Left lobe of liver (tissue), 2 donors: ENCODE results near the gene LIG4. TPM values are rescaled to one million over a fixed set of nuclear protein-coding genes. Genes with fewer than 3 reads are reported as not detected.

ENCODE experiments used
- ATAC-seq: fragments of 200-7000 bp; cut with Tn5 transposase; one replicate; pipeline ENCODE4 v1.9.1; 2020; ENCODE audit warnings: mild to moderate bottlenecking, moderate library complexity
- DNase-seq: peaks from one replicate; pipeline ENCODE4 v3.0.0-alpha.2; 2020; ENCODE audit warnings: low spot score
- total RNA-seq: library from RNA; stranded (reverse); gene quantifications from one replicate; pipeline ENCODE4 v1.2.1, GENCODE V29; 2021
- donor health status: DM: no; HTN: no; CAD: no; lungs with moderate emphysema.
- donor health status: DM: no; HTN: yes; CAD: no.

Gene LIG4
- total RNA-seq: 7.1 TPM

DNA sequence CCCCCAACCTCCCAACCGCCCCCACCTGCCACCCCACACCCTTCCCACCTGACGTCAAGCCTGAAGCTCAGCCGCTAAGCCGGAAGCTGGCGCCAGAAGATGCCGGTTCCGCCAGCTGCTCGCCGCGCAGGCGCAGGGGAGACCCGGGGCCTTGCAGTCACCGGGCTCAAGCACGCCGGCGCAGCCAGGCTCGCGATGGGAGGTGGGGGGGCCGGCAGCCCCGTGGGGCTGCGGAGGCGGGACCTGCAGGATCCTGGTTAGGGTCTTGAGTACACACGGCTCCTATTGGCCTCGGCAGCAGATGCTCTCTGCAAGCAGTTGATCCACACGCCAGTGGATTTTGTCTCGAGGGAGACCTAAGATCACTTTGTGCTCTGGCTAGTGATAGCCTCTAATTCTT lies at the start of gene LIG4:
LIG4 (minus strand) TSS at position 101 of the 400 bp plus-strand sequence. CDS start 4,268 bp downstream, outside the sequence.
- DNase-seq (peak; percentile 87), ATAC-seq (peak; percentile 64)

DNA sequence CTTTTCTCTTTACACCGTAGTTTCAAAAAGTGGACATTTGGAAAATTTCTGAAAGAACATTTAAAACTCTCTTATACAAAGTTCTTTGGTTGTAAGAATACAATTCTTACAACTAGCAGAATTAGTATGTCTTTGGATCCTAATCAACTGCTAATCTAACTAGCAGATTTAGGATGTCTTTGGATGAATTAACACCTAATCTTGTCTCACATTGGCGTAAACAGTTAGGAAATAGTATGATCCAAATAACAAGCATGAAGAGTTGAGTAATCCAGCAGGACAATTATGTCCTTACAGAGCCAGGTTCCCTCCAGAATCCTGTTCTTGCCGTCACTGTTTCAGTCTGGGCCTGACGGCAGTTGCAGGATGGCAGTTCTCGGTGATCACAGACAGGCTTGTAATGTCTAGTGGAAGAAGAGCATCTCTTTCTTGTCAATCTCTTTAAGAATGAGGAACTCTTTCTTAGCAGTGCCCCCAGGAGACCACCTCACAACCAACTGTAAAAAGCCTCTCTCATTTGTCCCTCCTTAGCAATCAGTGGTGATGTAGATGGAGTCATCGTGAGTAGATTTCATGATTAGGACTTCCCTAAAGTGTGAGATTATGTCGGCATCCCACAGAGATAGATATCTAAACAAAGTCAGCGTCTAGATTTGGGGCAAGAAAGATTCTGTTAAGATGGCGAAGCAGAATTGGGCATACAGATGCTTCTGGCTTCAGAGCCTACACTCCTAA lies 48.5 kb upstream of the LIG4 start:
- ATAC-seq: no peak
- no peak for DNase-seq

DNA sequence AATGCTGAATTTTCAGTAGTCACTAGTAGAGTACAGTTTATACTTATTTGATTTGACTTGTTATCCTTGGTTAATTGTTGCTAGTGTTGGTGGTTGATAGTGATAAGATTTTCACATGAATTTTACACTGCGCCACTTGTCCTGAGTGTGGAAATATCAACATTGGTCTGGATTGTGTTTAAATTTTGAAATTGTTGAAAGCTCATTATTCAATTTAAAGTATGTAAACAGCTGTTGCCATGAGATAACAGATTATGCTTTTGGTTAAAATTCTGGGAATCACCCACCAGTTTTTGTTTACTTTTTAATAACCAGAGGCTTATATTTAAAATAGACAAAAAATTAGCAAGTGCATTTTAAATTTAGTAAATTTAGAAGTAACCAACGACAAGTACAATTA lies 41.9 kb upstream of the LIG4 start:
- ATAC-seq (no peak), DNase-seq (no peak)

DNA sequence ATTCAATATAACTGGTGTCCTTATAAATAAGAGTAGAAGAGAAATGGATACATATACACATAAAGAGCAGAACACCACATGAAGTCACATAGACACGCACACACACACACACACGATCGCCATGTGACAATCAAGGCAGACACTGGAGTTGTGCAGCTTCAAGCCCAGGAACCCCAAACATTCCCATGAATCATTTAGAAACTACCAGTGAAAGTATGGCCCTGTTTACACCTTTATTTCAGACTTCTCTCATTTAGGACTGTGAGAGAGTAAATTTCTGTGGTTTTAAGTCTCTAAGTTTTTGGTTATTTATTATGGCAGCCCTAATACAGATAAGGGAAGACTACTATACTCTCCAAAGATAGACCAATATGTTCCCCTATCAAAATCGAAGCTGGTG lies 33.8 kb upstream of the LIG4 start:
- no peak for ATAC-seq
- DNase-seq: no peak

DNA sequence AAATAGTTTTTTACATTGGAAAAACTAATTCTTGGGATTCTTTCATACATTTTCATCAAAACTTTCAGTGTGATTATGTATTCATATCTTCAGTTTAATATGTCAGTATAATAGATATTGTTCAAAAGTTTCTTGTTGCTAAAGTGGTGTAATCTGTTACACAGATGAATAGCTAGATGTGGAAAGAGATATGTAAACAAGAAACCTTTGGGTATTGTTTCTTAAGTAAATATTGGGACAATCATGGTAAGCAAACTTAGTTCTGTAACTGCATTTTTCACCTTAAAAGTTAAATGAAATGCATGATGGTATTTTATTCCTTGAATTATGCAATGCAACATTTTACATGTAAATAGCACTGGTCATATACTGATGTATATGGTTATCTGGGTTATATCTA lies 15.0 kb upstream of the LIG4 start:
- ATAC-seq (peak; percentile 61), DNase-seq (no peak)

DNA sequence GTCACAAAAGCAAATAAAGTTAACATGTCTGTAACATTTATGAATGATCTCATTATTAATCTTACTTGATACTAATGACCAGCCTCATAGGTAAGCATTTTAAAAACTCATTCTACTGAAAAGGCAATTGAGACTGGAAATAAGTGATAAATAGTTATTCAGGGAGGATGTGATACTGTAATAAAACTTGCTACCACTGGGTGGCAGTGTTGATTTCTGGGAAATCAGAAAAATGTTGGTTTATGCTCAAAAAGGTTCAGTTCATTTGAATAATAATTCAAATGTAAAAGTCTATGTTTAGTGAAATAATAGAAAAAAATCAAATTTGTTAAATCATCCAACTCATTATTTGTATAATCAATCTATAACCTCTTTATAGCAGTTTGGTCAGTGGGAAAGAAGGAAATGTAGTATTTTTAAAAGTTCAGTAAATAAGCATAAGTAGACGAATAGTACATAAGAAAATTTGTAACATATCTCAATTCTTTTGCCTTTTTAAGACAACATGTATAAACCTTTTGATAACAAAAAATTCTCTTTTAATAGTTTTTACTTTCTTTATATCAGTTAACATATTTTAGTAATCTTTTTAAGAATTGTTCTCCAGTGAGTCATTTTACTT lies 12.4 kb upstream of the LIG4 start:
- DNase-seq: no peak
- peak; percentile 77 for ATAC-seq

DNA sequence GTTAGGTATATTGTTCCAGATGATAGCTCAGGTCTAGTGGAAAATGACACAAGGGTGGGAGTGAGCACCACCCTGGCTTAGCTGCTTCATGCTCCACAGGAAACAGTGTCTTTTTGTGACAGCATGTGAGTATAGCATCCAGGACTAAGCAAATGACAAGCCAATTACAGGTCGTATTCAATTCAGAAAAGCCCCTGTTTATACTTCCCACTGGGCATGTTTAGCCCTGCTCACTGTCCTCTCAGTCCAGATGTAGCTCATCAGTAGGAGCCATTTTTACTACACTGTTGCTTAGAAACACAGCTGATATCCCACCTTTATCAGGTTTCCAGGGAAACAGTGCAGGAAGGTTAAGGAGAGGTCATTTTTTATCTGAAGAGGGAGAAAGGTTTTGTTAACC lies 10.8 kb upstream of the LIG4 start:
- no peak for DNase-seq

GRCh38 chr13:108225440-108225839 lies 10.1 kb upstream of the LIG4 start:
- DNase-seq: no peak
- no peak for ATAC-seq

More for the DNA sequence above, 10.8 kb upstream of the LIG4 start:
- ATAC-seq: peak; percentile 31

GRCh38 chr13:108223687-108224503 lies 8.6 kb upstream of the LIG4 start:
- ATAC-seq (no peak), DNase-seq (no peak)

DNA sequence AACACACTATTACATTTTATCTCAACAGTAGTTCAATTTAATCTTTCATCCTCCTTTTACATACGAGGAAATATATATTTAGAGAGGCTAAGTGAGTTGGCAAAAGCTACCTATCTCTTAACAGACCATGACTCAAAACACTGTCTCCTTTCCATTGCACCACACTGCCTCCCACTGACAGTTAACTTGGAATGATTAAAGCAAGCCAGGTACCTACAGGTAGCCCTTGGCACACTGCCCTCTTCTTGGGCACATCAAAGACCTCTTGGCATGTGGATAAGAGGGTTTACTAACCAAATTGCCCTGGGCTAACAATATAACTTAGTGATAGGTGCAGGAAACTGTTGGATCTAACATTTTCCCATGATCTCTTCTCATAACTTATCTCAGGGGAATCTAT lies 4.7 kb upstream of the LIG4 start:
- ATAC-seq (no peak), DNase-seq (peak; percentile 45)

DNA sequence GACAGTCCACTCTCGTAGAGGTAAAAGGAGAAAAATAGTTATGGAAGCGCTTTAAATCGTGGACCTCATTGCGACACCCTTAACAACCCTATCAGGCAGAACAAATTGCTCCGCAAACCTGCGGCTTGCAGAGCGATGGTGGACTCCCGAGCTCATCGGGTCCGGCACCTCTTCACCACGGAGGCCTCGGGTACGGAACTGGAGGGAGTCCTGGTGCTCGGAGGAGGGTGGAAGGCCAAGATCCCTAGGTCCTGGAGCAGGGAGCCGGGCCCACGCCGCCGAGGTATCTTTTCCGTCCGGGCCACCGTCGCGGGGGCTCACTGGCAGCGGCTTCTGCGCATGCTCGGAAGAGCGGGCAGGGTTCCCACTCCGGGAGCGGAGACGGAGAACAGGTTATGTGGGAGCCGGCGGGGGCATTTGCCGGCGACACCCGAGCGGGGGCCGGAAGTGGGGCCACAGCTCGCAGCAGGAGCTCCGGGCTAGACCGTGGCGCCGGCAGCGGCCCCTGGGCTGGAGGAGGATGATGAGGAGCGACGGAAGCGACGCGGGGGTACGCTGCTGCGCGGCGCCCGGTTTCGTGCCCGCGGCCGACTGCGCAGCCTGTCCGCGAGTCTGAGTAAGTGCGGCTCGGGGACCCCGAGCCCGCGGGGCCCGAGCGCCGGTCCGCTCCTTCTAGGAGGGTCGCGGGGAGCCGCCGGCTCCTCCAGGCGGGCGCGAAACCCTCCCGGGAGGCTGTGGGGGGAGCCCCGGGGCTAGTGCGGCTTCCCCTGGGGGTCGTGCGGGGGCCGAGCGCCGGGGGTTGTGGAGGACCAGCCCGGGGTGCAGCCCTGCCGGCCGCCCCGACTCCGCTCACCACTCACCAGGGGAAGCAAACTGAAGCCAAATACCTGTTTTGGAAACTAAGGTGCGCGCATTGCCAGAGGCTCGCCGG lies 3.0 kb upstream of the LIG4 start, which contains the start of gene ABHD13:
ABHD13 (plus strand) TSS at position 349 of the 931 bp plus-strand sequence. CDS start 10,827 bp downstream, outside the sequence.
- ATAC-seq (peak; percentile 79), DNase-seq (peak; percentile 96)

- ATAC-seq (peak; percentile 11), DNase-seq (peak; percentile 44)
Measured at GRCh38 chr13:108217307-108218043, 2.1 kb upstream of the LIG4 start.

DNA sequence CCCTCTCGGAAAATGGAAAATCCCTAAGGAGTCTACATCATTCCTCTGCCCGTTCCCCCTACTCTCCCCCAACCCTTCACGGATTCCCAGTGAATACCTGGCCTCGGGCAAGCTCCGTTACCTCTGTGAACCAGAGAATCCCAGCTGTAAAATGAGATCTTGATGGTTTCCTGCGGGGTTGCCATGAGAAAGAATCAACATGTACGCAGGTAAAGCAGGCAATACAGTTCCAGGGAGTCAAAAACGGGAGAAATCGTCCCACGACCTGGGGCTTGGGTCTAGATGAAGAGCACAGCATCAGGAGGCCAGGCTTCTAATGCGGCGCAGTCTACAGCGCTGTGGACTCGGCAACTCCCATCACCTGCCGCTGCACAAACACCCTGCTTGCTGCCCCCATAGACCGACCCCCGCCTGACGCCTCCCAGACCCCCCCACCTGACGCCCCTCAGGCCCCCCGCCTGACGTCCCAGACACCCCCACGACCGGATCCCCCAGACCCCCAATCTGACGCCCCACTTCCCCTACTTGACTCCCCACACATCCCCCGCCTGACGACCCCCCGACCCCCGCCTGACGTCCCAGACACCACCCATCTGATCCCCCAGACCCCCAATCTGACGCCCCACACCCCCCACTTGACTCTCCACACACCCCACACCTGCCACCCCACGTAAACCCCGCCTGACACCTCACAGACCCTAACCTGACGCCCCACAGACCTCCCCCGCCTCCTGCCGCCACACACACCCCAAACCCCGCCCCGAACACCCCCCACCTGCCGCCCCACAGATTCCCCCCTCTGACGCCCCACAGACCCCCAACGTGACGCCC lies 680 bp downstream of the LIG4 start:
- ATAC-seq (no peak), DNase-seq (peak; percentile 41)

DNA sequence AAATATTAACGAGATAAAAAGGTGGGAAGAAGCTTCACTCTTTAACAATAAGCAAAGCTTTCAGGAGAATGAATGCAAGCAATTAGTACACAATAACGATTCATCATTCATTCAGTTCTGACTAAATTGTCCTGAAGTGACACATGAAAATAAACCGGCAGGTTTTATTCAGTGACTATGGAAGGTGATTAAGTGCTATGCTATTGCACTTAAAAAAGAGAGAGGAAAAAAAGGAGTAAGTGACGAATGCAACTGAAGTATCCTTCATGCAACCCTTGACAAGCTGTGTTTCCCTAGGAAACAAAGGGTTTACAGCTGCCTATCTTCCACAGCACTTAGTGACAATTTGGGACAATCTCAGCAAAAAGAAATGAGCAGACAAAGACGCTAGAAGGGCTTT lies 1.4 kb downstream of the LIG4 start:
- no peak for ATAC-seq
- DNase-seq: no peak

GRCh38 chr13:108212886-108213285 lies 2.5 kb downstream of the LIG4 start:
- DNase-seq: no peak
- no peak for ATAC-seq

- DNase-seq: no peak
- ATAC-seq: no peak
Measured at GRCh38 chr13:108210551-108210950, 4.8 kb downstream of the LIG4 start.

- DNase-seq: no peak
- no peak for ATAC-seq
Measured at GRCh38 chr13:108200781-108201398, 14.4 kb downstream of the LIG4 start.

GRCh38 chr13:108195861-108196260 lies 19.5 kb downstream of the LIG4 start:
- no peak for ATAC-seq

More at GRCh38 chr13:108195861-108196260, 19.5 kb downstream of the LIG4 start:
- DNase-seq: no peak
